Muscle of back (tissue), 13 donors: ENCODE results near the gene ASPG. TPM values are rescaled to one million over a fixed set of nuclear protein-coding genes. Genes with fewer than 3 reads are reported as not detected.

Experiments used
- DNase-seq, 3 donors: peaks; one replicate each; pipeline versions ENCODE4 v3.0.0 to v3.0.0-alpha.2; 2013
- long read RNA-seq, 9 donors: transcript quantifications; one replicate each; lab custom pipeline, GENCODE V29; 2026
- polyA plus RNA-seq, 10 donors: library from polyadenylated mRNA; unstranded; fragments of 120-200 nt; gene quantifications; one replicate each; pipeline ENCODE4 v1.2.1, GENCODE V29; 2013; ENCODE audit not compliant: insufficient read length in 10 of 10

ASPG gene
- 1 to 10 TPM in 6 of 10 donors, under 1 TPM in 4; 0.31 to 2.1 (median 1.4) TPM for polyA plus RNA-seq
- long read RNA-seq, donor 1, partial matches to known transcripts = 0 of 1 reads
- long read RNA-seq, donor 1, other reads (novel, unspliced or antisense) = 0 of 1 reads
- long read RNA-seq, donor 2 = 0 reads
- long read RNA-seq, donor 3 = 0 reads
- long read RNA-seq, donor 4 = 0 reads
- long read RNA-seq, donor 5 = 0 reads
- long read RNA-seq, donor 6 = 0 reads
- long read RNA-seq, donor 7 = 0 reads
- long read RNA-seq, donor 8 = 0 reads
- long read RNA-seq, donor 9 = 0 reads

GRCh38 chr14:104085032-104085888 lies at the start of gene ASPG:
Gene ASPG, plus strand, starts transcription at chr14:104085700. Its CDS starts 71 bp downstream, at chr14:104085771.
- no peak for DNase-seq

DNA sequence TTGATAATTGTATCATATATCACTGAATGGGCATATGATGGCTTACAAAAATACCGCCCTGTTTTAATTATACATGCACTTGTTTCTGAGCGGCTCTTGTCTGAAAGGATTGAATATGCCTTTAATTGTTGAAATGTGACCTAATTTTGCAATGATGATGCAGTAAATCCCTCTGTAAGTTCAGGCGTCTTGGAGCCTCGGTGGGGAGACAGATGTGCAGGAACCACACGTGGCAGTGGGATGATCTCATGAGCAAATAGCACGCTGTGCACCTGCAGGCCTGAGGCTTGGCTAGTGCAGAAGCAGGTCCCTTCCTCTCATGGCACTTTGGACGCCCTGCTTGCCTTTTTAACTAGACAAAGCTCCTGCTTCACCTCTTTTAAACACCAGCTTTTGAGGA lies 49.3 kb upstream of the ASPG start:
- DNase-seq = no peak

DNA sequence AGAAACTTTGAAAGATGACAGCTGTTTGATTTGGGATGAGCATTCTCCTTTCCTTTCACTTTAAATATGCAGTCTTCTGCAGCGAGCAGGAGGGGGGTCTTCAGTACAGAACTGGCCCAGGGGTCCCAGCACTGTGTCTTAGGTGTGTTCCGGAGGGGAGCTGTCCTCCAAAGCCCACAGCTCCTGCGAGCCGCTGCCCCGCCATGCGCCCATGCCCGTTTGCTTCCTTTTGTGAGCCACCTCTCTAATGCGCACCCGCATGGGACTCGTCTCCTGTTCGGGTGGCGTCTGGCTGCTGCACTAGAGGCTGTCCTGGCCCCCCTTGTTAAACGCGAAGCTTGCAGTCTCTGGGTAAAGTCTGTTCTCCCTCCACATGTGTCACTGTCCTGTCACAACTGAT lies 48.4 kb upstream of the ASPG start:
- no peak for DNase-seq

- no peak for DNase-seq
These were observed 47.6 kb upstream of the ASPG start for GRCh38 chr14:104037903-104038302.

- no peak for DNase-seq
These were observed 46.3 kb upstream of the ASPG start for GRCh38 chr14:104039214-104039613.

DNA sequence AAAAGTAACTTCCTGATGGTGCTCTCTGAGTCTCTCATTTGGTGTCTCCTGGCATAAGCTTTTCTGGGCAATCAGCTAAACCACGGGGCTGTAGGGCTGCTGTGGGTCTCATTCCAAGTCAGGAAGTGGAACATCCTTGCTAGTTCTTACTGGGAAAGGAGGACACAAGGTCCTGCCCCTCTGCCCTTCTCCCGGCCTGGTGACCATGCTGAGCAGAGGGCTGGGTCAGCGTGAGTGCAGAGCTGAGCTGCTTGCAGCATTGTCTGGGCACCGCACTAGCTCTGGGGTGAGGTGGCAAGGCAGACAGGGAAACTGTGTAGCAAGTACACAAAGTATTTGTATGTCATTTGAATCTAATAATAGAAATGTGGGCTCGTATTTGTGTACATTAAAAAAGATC lies 45.0 kb upstream of the ASPG start:
- DNase-seq = no peak

DNA sequence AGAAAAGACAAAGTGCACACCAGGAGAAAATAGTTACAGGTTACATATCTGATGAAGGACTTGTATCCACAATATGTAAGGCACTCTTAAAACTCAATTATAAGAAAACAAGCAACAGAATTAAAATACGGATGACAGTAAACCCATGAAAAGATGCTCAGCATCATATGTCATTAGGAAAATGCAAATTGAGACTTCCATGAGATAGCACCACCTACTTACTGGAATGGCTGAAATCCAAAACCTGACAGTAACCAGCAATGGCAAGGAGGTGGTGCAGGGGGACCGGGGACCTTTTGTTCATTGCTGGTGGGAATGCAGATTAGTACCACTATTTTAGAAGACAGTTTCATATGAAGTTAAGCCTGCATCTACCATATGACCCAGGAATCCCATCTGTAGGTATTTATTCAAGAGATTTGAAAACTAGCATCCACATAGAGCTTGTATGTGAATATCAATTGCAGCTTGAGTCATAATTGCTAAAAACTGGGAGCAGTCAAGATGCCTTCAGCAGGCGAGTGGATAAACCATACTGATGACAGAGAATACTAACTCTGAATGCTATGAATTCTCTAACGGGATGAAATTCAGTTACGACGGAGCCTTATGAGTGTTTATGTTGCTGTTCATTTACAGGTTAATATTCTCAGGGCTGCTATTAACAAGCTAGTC lies 43.9 kb upstream of the ASPG start:
- DNase-seq = no peak

DNA sequence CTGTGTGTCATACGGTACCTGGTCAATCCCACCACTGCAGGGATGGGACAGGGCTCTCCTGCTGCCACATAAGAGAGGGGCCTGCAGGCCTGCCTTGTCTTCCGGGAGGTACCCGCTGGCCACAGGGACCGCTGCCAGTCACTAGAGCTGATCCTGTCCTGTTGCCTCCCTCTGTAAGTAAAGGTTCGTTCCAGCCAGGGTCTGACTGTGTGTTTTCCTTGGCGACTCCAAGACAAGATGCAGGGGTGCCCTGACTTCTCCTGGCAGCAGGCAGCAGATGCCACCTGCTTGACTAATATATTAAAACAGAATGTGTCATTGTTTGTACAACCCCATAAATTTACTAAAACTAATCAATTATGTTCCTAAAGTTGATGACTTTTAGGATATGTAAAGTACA lies 41.5 kb upstream of the ASPG start:
- DNase-seq = no peak

DNA sequence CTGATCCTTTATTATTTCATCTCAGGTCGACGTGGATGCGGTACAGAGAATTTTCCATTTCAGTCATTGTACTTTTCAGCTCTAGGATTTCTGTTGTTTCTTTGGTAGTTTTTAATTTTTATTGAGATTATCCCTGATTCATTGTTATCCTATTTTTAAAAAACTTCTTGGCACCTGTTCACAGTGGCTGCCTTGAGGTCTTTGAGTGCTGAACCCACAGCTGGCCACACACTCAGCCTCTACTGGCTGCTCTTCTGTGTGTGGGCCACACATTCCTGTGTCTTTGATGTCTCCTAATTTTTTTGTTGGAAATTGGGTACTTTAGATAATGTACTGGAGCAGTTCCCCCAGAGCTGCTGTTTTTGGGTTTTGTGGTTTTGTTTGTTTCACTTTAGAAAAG lies 37.7 kb upstream of the ASPG start:
- DNase-seq = no peak

GRCh38 chr14:104048758-104049507 lies 36.6 kb upstream of the ASPG start:
- DNase-seq = no peak

DNA sequence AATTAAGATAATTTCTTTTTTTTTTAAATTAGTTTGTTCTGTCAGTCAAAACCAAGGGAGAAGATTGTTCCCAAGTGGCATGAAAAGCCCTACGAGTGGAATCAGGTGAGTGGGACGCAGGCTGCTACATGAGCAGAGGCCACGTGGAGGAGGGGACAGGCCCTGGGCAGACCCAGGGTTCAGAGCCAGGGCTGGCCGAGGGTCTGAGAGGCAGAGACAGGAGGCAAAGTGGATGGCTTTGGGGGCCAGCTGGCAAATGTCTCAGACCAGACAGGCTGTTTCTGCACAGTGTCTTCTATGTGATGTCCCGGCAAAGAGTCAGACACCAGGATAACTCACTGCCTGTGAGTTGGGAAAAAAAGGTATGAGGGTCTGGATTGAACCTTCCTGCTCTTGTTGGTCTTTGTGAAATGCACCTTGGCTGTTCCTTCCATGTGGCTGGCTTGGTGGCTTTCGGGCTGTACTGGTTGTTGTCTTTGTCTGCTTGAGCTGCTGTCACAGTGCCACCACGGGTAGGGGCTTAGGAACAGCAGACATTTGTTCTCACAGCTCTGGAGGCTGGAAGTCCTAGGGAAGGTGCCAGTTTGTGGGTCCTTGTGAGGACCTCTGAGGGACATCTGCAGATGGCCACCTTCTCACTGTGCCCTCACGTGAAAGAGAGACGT lies 35.8 kb upstream of the ASPG start:
- no peak for DNase-seq

DNA sequence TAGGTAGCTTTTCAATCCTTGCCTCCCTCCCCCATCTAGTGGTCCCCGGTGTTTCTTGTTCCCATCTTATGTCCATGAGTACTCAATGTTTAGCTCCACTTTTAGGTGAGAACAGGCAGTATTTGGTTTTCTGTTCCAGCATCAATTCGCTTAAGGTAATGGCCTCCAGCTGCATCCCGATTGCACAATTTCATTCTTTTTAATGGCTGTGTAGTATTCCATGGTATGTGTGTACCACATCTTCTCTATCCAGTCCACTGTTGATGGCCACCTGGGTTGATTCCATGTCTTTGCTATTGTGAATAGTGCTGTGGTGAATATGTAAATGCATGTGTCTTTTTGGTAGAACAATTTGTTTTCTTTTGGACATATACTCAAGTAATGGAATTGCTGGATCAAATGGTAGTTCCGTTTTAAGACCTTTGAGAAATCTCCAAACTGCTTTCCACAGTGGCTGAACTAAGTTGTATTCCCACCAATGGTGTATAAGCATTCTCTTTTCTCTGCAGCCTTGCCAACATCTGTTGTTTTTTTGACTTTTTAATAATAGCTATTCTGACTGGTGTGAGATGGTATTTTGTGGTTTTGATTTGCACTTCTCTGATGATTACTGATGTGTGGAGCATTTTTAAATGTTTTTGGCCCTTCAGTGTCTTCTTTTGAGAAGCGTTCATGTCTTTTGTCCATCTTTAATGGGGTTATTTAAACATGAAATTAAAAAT lies 34.2 kb upstream of the ASPG start:
- DNase-seq = no peak

DNA sequence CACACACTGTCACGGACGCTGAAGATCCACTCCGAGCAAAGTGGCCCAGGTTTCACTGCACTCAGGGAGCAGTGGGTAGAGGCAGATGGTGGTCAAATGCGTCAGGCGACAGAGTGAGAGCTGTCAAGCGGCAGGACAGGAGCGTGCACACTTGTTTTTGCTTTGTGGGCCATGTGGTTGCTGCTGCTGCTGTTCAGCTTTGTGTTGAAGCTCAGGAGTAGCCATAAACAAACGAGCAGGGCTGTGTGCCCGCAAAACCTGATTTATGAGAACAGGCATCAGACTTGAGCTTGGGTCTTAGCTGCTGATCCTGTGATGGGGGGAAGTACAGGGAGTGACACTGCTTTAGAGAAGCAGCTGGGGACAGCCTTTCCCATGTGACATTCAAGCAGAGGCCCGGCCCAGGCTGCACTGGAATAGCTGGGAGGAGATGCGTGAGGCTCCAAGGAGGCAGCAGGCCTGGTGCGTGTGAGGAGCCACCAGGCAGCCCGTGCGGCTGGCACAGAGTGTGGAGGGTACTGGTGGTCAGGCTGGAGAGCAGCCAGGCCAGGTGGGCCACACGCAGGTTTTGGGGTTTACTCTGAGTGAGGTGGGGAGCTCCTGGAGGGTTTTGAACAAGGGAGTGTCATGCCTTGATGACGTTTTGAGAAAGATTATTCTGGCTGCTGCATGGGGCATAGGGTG lies 31.1 kb upstream of the ASPG start:
- no peak for DNase-seq

- DNase-seq = no peak
These were observed 23.2 kb upstream of the ASPG start for GRCh38 chr14:104062281-104062680.

DNA sequence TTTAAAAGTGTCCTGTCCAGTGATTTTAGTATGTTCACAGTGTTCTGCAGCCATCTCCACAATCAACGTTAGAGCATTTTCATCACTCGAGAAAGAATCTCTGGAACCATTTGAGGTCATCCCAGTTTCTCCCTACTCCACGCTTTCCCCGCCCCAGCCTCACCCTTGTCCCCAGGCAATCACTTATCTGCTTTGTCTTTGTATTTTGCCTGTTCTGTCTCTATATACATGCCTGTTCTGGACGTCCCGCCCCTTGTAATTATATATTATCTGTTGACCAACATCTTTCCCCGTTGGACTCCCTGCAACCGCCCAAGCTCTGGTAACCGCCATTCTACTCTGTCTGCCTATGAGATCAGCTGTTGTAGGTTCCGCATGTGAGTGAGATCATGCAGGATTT lies 21.5 kb upstream of the ASPG start:
- DNase-seq = no peak

DNA sequence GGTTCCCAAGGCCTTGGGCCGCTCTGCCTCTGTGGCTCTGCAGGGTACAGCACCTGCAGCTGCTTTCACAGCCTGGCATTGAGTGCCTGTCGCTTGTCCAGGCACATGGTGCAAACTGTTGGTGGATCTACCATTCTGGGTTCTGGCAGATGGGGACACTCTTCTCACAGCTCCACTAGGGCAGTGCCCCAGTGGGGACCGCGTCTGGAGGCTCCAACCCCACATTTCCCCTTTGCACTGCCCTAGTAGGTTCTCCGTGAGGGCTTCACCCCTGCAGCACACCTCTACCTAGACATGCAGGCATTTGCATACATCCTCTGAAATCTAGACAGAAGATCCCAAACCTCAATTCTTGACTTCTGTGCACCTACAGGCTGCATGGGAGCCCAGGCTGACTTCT lies 19.2 kb upstream of the ASPG start:
- no peak for DNase-seq

DNA sequence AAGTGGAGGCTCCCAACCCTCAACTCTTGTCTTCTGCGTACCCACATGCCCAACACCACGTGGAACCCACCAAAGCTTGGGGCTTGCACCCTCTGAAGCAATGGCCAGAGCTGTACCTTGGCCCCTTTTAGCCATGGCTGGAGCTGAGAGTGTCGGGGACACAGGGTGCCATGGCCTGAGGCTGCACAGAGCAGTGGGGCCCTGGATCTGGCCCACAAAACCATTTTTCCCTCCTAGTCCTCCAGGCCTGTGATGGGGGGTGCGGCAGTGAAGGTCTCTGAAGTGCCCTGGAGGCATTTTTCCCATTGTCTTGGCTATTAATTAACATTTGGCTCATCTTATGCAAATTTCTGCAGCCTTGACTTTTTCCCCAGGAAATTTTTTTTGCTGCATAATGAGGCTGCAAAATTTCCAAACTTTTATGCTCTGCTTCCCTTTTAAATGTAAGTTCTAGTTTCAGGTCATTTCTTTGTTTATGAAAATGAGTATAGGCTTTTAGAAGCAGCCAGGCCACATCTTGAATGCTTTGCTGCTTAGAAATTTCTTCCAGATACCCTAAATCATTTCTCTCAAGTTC lies 18.7 kb upstream of the ASPG start:
- DNase-seq = no peak

GRCh38 chr14:104069541-104069940 lies 16.0 kb upstream of the ASPG start:
- DNase-seq = no peak

GRCh38 chr14:104072586-104072985 lies 12.9 kb upstream of the ASPG start:
- no peak for DNase-seq

- DNase-seq = no peak
These were observed 11.7 kb upstream of the ASPG start for GRCh38 chr14:104073764-104074163.
